NCI-H226 (cell line): ENCODE measurements around the gene IGFBPL1.
"Not testable (repeated sequence)": the region's sequence is repeated elsewhere in the genome, so short reads cannot be mapped to it uniquely, and the experiment has no call there.

ENCODE experiments used
- DNase-seq: peaks from one replicate; pipeline ENCODE4 v3.0.0-alpha.2; 2015

Gene IGFBPL1

DNA sequence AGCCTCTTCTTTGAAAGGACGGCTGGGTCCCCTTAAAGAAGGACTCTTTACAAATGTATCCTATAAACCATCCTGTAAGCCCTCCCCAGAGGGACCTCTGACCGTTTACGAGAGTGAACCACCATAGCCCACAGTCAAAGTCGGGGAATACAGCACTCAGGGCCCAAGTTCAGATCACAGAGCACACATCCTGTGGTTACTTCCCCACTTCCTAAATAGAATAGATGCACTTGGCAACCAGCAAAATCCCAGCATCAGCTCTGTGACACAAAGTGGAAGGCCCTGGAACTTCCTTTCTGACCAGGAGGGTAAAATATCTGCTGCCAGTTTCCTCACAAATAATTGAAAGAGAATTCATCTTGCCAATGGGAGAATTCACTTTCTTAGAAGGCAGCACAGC, 6.9 kb upstream of the IGFBPL1 start:
- DNase-seq, result no peak

DNA sequence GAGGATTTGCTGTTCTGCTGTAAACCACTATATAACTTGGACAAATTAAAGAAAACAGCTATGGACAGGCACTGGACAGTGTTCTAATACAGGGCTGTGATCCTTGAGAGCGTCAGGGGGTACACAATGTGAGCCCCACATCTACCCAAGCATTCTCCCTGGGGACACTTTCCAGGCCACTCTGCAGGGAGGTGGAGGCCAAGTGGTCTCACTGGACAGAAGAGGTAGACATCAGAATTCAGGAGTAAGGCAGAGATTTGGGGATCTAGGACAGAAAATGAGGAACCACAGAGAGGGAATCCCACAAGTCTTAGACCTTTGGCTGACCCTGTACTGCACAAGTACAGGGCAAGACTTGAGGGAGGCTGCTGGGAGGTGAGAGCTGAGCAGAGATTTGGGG, 3.8 kb upstream of the IGFBPL1 start:
- no peak for DNase-seq

DNA sequence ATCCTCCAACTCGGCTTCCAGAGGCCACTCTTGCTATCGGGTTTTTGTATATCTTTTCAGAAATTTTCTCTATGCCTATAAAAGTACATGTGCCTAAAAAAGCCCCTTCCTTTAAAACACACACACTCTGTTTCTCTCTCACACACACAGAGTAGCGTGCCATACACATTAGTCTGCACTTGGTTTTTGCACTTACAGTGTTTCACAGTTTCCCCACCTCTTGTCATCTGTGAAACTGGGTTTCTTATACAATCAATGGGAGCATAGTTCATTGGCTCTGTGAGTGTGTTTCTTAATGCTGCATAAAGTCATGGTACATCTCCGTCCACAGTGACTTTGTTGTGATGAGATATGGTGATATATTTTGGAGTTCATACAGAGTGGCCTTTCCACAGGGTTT, 664 bp upstream of the IGFBPL1 start:
- DNase-seq, result no peak

DNA sequence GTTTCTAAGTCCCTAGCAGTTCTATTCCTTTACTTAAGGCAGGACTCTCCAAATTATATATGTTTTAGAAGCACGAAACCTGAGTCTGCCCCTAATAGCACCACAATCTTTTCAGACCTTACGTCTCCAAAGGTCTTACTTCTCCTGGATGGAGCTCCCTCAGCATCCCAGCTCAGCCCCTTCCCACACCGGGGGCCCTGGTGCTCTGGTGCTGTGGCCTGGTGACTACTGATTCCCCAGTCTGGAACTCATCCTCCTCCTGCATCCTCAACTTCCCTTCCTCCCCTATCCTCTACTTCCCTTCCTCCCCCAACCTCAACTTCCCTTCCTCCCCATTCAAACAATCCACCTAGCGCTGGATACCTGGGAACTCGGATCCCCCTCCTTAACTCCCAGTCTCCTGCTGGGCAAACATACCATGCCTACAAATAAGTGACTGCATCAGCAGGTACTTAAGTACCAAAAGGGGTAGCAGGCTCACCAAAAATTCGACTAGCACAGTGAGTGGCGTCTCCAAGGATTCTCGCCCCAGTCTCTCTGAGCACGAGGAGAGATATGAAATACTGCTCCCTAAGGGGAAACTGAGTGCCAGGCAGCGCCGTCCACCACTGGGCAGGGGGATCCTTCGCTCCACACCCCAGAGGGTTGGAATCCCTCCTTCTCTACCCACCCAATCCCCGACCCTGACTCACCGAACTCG, 831 bp downstream of the IGFBPL1 start:
- DNase-seq, result no peak

DNA sequence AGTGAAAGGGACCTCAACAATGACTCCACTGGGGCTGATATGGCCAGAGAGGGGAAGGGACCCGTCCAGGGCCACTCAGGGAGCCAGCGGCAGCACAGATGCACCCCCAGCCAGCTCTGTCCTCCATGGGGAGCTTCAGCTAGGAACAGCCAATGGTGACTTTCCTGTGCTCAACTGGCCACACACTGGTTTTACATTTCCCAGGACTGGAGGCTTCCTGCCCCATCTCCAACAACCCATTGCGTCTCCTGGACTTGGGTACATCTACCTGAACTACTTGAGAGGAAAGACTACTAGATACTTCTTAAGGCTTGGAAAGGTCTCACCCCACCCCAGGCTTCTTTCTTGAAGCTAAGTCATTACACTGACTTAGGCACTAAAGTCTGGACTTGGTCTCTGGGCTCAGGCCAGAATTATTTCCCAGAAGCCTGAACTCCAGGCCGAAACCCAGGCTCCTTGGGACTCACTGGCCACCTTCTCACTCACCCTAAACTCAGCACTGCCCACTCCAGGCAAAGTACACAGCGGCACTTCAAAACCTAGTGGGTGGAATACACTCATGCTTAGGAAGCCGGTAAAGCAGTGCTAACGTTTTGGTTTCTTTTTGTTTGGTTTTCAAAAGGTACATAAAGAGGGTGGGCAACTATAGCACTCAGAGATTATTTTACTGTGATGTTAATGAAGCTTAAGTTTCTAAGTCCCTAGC, 1.5 kb downstream of the IGFBPL1 start:
- no peak for DNase-seq

DNA sequence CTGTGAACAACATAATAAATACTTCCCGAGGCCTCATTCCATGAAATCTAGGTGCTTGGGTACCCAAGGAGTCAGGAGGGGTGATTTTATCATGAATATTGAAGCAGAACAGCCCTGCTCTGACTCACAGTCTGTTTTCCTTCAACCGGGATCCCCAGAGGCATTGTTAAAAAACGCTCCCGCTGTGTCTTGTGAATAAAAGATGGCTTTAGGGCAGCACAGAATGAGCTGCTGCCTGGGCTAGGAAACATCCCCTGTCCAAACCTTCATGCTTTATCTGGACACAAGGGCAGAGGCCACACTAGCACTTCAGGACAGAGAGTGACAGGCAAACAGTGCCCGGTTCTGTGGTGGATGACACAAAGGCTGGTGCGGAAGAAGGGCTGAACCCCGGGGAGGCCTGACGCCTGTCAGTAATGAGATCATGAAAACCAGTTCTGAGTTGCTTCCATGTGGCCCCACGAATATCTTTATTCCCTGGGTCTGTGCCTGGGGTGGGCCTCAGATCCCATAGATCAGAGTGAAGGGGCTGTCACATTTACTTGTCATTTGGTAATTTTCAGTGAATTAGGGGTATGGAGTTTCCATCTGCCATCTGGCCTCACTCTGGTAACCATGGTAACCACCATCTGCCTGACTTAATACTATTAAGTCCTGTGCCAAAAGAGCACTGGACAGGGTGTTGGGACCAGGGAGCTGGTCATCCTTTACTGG, 2.6 kb downstream of the IGFBPL1 start:
- no peak for DNase-seq

DNA sequence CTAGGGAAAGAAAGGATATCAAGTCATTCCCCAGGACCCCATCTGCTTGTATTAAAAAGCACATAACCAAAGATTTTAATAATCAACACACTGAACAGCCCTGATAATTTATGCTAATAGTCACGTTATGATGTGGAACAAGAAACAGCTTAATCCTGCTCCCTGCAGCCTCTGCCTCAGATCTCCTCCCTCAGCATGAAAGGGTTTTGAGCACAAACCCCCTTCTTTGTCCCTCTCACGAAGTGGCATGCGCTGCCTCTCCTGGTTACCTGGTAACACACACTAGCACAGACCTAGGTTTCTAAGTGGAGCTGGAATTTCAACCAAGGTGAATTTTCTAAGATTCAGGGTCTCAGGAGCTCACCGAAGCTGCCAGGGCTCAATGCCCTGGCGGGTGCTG, 5.1 kb downstream of the IGFBPL1 start:
- no peak for DNase-seq

DNA sequence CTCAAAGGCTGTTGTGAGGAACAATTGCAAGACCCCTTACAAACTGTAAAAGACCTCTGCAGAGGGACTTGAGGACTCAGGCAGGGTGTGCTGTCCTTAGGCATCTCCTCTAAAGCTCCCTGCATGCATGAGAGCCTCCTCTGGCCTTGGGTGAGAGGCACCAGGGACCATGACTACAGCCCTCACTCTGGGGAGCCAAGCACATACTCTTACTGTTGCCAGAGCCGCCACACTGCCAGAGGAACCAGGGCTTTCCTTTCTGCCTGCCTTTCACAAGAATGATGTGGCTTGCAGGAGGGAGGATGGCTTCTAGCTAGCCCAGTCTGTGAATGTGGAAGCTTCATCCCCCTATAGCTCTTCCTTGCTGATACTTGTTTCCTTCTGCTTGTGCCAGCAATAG, 5.9 kb downstream of the IGFBPL1 start:
- DNase-seq, result no peak

DNA sequence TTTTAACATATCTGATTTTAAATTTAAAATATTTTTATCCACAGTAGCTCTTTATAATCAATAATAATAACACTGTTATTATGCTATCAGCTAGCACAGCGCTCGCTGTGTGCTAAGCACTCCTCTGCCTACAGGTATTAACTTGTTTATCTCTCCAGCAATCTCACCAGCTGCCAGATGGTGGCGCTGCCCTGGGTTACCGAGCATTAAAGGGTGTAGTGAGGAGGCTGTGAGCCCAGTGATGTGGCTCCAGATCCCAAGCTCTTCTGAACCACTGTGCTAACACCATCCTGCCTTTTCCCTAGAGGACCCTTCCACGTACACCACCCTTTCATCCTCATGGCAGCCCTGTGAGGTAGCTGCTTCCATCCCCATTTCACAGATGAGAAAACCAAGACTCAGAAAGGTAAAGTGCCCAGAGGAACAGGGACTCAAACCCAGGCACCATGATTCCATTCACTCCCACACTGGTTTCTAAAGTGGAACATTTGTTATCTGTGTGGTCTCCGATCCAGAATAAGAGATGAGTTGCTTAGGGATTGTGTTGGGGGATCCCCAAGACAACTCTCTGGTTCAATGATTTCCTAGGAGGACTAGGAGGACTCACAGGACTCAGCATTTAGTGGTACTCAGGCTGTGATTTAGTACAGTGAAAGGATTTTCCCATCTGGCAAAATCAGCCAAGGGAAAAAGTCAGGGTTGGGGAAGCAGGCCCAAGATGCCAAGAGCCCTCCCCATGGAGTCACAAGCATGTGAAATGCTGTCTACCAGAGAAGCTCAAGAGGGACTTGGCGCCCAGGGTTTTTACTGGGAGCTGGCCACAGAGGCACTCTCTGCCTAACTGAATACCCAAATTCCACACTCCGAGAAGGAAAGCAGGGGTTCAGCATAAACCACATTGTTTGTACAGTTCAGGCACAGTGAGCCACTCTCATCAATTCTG, 7.0 kb downstream of the IGFBPL1 start:
- no peak for DNase-seq

DNA sequence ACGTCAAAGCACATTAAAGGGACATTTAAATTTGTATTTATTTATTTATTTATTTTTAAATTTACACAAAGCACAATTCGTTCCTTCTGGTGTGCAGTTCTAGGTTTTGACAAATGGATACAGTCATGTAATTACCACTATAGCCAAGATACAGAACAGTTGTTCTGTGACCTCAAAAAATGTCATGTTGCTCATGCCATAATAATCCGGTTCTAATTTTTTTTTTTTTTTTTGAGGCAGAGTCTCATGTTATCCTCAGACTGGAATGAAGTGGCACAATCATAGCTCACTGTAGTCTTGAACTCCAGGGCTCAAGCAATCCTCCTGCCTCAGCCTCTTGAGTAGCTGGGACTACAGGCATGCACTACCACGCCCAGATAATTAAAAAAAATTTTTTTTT, 7.8 kb downstream of the IGFBPL1 start:
- no peak for DNase-seq

DNA sequence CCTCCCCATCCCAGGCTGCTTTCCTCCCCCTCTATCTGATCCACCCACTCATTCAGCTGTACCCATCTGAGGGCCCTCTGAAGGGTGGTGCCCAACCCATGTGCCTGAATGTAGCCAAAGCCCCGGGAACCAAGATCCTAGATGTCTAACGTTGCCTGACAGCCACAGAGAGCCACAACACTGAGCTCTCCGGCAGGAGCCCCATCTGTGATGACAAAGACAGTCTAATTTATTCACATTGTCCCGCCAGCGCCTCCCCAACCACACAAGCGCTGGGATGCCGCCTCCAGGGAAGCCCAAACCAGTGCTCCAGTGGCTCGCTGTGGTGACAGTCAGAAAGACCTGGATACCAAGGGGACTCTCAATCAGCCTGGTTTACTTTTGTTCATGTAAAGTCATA, 8.4 kb downstream of the IGFBPL1 start:
- DNase-seq, result no peak

DNA sequence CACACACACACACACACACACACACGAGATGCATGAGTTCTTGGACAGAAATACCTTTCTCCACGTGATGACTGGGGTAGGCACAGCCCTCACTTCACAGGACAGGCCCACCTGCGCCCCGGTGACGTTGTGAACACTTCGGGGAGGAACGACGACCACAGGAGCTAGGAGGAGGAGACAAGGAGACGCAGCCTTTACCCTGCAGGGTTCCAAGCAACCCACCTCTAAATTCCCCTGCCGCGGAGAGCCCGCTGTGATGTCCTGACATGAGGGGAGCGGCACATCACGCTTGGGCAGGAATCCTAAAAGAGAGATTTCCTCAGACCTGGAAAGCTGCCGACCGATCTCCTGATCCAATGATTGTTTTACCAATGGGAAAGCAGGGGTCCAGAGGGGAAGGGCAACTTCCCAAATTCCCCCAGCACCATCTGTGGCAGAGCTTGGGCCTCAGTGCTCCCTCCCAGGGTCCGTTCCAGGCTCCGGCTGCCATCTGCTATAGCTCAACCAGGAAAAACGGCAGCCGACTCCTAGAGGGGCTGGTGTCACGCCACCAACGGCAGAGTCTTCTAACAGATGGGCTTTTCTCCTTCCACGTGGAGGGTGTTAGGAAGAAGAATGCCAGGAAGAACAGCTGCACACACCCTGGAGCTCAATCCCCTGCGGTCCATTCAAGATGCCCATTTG, 10.1 kb downstream of the IGFBPL1 start:
- no peak for DNase-seq

DNA sequence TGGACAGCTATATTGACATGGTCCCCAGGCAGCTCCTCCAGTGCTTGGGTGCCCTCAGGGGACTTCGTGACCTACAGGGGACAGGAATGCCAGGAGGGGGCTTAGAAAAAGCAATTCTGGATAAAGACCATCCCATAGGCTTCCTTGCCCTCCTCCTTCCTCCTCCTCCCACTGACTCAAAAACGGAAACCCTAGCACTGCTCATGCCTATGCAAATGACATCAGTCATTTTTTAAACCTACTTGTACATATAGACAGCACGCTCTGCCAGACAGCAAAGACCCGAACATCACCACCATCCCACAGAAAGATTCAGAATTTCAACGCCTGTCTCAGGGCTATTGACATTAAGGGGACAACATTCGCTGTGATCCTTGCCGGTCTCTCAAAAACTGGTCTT, 11.0 kb downstream of the IGFBPL1 start:
- DNase-seq, result no peak

DNA sequence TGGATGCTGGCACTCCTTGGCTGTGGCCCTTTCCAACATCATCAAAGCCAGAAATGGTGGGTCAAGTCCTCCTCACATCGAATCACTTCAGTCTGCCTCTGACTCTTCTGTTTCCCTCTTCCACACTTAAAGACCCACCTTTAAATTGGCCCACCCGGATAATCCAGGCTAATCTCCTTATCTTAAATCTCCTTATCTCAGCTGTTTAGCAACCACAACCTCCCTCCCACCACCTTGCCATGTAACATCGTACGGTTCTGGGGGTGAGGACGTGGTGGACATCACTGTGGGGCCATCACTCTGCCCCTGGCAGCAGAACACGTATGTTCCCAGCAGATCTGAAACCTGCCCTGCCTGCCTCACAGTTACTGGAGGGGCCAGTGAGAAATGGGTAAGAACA, 11.5 kb downstream of the IGFBPL1 start:
- no peak for DNase-seq

DNA sequence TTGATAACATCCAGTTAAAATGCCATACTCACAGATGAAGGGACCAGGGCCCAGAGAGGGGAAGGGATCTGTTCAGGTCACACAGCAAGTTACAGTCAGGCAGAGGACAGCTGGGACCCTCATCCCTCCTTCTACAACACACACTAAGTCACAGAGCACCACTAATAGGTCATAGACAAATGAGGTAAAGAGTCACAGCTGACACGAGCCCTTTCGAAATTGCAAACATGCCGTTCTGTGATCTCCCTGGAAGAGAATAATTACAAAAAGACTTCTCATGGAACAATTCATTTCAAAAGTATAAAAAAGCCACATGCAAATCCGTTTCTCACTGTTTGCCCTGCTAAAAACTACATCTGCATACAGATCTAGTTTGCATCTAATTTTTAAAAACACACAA, 15.5 kb downstream of the IGFBPL1 start:
- DNase-seq, result no peak

DNA sequence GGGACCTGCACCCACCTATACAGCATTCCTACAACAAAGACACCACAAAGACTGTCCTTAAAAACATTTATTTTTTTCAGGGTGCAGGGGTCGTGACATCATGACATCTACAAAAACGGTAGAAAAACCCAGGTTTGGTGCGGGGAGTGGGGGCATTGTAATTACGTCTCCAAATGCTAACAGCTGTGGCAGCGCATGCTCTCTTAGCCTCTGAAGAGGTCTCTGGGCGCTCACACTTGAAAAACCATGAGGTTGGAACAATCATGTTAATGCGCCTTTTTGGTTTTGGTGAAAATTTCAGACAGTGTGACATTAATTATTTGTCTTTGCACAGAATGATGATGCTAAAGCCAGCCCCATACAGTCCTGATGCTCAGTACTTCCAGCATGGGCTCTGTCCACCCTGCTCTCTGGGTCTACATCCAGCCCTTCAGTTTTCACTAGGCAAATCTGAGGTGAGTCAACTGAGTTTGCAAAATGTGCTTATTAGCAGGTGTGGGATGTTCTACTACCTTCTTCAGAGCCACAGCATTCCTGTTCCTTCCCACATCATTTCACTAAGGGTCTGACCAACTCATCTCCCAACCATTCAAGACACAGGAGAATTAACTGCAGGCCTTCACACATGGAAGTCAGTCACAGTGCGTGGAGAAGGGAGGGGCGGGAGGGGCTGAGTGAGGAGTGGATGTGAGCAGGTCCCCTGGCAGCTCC, 17.6 kb downstream of the IGFBPL1 start:
- DNase-seq, result no peak

DNA sequence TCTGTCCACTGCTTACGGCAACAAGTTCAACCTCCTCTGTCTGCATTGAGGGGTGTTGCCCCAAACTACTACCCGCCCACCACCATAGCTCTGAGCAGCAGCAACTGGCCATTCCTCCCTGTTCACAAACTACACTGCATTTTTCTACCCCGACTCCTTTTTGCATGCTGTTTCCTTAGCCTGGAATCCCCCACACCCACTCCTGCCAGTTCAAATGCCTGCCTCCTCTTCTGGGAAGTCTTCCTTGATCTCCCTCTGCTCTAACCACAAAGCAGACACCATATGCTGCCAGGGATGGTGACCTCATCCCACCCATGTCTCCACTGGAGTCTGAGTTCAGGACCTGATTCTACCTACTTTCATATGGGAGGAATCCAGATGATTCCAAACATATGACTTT, 18.5 kb downstream of the IGFBPL1 start:
- DNase-seq, result no peak

DNA sequence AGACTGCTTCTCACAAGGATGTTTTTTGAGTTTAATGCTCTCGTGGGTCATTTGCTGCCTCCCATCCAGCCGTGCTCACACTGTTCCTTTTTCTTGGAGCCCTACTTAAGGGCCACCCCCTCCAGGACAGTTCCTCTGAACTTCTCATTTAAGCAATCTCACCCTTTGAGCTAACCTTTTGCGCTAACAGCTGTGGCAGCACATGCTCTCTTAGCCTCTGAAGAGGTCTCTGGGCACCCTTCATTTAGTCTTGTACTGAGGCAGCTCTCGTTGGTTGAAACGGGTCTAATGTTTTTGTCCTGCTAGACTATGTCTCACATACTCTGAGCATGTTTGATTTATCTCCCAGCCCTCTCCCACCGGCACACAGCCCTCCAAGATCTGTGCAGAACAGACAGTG, 19.9 kb downstream of the IGFBPL1 start:
- no peak for DNase-seq

DNA sequence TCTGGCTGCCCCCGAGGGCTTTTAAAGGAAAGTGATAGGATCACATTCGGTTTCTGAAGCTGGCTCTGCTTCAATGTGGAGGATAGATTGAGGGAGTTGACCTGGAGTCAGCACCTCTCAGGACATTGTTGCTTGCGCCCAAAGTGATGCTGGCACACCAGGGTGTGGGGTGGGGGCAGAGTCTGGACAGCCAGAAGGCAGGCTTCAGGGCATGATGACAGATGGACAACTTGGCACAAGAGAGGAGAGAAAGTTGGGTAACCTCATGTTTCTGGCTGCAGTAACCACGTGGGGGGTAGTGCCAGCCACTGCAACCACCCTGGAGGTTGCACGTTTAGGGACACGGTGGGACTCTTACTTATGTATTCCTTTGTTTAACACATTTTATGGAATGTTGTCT, 22.3 kb downstream of the IGFBPL1 start:
- no peak for DNase-seq

DNA sequence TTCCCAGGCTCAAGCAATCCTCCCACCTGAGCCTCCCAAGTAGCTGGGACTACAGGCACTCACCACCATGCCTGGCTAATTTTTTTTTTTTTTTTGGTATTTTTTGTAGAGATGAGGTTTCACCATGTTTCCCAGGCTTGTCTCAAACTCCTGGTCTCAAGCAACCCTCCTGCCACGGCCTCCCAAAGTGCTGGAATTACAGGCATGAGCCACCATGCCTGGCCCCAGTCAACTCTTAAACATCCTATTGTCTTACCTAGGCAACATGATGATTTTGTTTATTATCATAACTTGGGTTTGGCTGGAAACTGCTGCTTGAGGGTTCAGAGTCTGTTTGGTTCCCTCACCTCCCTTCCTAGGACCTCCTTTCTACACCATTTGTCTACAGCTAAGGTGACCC, 25.1 kb downstream of the IGFBPL1 start:
- DNase-seq, result not testable (repeated sequence)

DNA sequence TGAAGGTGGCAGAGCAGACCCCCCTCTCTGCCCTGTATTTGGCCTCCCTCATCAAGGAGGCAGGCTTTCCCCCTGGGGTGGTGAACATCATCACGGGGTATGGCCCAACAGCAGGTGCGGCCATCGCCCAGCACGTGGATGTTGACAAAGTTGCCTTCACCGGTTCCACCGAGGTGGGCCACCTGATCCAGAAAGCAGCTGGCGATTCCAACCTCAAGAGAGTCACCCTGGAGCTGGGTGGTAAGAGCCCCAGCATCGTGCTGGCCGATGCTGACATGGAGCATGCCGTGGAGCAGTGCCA, 27.9 kb downstream of the IGFBPL1 start:
- no peak for DNase-seq
